ENCODE data around the gene RASA4B. TPM values are rescaled to one million over a fixed set of nuclear protein-coding genes. Genes with fewer than 3 reads are reported as not detected.

The RASA4B gene
- total and polyA plus RNA-seq, 9 of the 15 experiments (the other 6 are each of a cell fraction or from before 2014, with no cell fraction given), result 0.01 to 2.9 (median 1.5) TPM; not detected in 1

DNA sequence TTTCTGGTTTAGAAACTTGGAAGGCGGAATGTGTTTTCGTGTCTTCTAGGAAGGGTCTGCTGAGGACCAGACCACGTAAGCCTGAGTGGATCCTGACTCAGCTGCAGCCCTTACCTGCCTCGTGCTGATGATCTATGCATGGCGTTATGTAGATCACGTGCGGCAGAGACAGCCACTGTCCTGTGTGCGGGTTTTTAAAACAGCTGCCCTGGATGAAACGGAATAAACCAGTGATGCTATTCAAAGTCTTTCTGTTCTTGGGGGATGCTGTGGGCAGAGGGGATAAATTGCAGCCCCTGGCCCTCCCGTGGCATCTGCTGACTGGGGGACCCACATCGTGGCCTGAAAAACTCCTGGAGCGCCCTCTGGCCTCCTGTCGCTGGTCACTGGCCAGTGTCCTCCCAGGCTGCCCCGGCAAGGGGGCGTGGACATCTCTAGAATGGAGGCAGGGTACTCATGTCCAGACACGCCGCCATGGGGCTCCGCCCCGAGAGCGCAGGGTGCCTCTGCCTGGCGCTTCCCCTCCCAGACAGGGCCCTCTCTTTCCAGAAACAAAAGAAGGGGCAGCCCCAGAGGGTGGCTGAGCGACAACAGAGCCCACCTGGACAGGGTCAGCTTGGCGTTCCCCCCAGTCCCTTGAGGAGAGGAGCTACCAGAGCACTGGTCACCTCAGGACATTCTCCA is 66.1 kb downstream of the RASA4B start (continued):
- TF ChIP-seq, protein P1, sequence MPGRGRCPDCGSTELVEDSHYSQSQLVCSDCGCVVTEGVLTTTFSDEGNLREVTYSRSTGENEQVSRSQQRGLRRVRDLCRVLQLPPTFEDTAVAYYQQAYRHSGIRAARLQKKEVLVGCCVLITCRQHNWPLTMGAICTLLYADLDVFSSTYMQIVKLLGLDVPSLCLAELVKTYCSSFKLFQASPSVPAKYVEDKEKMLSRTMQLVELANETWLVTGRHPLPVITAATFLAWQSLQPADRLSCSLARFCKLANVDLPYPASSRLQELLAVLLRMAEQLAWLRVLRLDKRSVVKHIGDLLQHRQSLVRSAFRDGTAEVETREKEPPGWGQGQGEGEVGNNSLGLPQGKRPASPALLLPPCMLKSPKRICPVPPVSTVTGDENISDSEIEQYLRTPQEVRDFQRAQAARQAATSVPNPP (IDR thresholded peaks at IDR 0.05; ENCODE audit: borderline replicate concordance, insufficient read depth, insufficient read length), result no peak
- TF ChIP-seq, protein P2, sequence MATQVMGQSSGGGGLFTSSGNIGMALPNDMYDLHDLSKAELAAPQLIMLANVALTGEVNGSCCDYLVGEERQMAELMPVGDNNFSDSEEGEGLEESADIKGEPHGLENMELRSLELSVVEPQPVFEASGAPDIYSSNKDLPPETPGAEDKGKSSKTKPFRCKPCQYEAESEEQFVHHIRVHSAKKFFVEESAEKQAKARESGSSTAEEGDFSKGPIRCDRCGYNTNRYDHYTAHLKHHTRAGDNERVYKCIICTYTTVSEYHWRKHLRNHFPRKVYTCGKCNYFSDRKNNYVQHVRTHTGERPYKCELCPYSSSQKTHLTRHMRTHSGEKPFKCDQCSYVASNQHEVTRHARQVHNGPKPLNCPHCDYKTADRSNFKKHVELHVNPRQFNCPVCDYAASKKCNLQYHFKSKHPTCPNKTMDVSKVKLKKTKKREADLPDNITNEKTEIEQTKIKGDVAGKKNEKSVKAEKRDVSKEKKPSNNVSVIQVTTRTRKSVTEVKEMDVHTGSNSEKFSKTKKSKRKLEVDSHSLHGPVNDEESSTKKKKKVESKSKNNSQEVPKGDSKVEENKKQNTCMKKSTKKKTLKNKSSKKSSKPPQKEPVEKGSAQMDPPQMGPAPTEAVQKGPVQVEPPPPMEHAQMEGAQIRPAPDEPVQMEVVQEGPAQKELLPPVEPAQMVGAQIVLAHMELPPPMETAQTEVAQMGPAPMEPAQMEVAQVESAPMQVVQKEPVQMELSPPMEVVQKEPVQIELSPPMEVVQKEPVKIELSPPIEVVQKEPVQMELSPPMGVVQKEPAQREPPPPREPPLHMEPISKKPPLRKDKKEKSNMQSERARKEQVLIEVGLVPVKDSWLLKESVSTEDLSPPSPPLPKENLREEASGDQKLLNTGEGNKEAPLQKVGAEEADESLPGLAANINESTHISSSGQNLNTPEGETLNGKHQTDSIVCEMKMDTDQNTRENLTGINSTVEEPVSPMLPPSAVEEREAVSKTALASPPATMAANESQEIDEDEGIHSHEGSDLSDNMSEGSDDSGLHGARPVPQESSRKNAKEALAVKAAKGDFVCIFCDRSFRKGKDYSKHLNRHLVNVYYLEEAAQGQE (IDR thresholded peaks at IDR 0.05; ENCODE audit: borderline replicate concordance), result peak; percentile 84
- TF ChIP-seq, protein P2 (CRISPR knock-in tag; IDR thresholded peaks at IDR 0.05; ENCODE audit: low read depth), result no peak
- TF ChIP-seq KAT2B (IDR thresholded peaks at IDR 0.05; ENCODE audit: low read depth, low read length) (no peak), NBN (IDR thresholded peaks at IDR 0.05; ENCODE audit: low read depth) (0 out of 2 replicates have a peak, but pooled peaks have one; percentile 17), CBX8 (IDR thresholded peaks at IDR 0.05; ENCODE audit: borderline replicate concordance, extremely low read depth, low read depth, low read length, poor library complexity, severe bottlenecking) (no peak), ZNF444 (CRISPR knock-in tag; IDR thresholded peaks at IDR 0.05) (no peak), TCF3 (CRISPR knock-in tag; IDR thresholded peaks at IDR 0.05) (no peak), C11orf30 (IDR thresholded peaks at IDR 0.05; ENCODE audit: low read depth) (no peak), SMC3 (conservative IDR thresholded peaks at IDR 0.05; ENCODE audit: insufficient read depth, low read depth, low read length) (no peak), ZNF583 (CRISPR knock-in tag; IDR thresholded peaks at IDR 0.05) (no peak), ELF1 (tag; IDR thresholded peaks at IDR 0.05) (no peak), ZNF41 (CRISPR knock-in tag; conservative IDR thresholded peaks at IDR 0.05) (no peak), NCOA2 (IDR thresholded peaks at IDR 0.05; ENCODE audit: partially characterized antibody in 2 of 2) (no peak)
